NCI-H128 (cell line): Measurements from ENCODE around the gene EMP3.
"Not testable (repeated sequence)": the region's sequence is repeated elsewhere in the genome, so short reads cannot be mapped to it uniquely, and the experiment has no call there.

Experiments used
- DNase-seq: peaks from one replicate; lab custom pipeline; 2025; ENCODE audit not compliant: unreplicated experiment; lab: John Stamatoyannopoulos, UW

The EMP3 gene

GRCh38 chr19:48344892-48345291 lies 19.5 kb downstream of the EMP3 start:
- no peak for DNase-seq

- no peak for DNase-seq
Measured at GRCh38 chr19:48346191-48346590, 20.8 kb downstream of the EMP3 start.

GRCh38 chr19:48348045-48348444 lies 22.7 kb downstream of the EMP3 start:
- no peak for DNase-seq

- no peak for DNase-seq
Measured at GRCh38 chr19:48348737-48349136, 23.4 kb downstream of the EMP3 start.

GRCh38 chr19:48350856-48351255 lies 25.5 kb downstream of the EMP3 start:
- DNase-seq = no peak

- DNase-seq = no peak
Measured at GRCh38 chr19:48351341-48351752, 26.0 kb downstream of the EMP3 start.

- DNase-seq = no peak
Measured at GRCh38 chr19:48353677-48354076, 28.3 kb downstream of the EMP3 start.

- DNase-seq = no peak
Measured at GRCh38 chr19:48354332-48354992, 29.1 kb downstream of the EMP3 start.

GRCh38 chr19:48355365-48355954 lies 30.1 kb downstream of the EMP3 start:
- DNase-seq = no peak

- DNase-seq = no peak
Measured at GRCh38 chr19:48359123-48359522, 33.8 kb downstream of the EMP3 start.

GRCh38 chr19:48361912-48362311 lies 36.6 kb downstream of the EMP3 start:
- DNase-seq = no peak

GRCh38 chr19:48362716-48363499 lies 37.6 kb downstream of the EMP3 start:
- peak; percentile 91 for DNase-seq

GRCh38 chr19:48363500-48363809 lies 38.1 kb downstream of the EMP3 start:
- no peak for DNase-seq

GRCh38 chr19:48363810-48364597 lies 38.7 kb downstream of the EMP3 start, which contains the start of the genes SYNGR4 and TMEM143:
TSS of gene SYNGR4 (plus strand) at chr19:48364367. CDS start at chr19:48365843, 1,476 bp downstream.
TSS of gene TMEM143 (minus strand) at chr19:48363940. CDS start at chr19:48363920, 20 bp downstream.
- DNase-seq = peak; percentile 99

- DNase-seq = no peak
Measured at GRCh38 chr19:48364598-48365348, 39.4 kb downstream of the EMP3 start.

GRCh38 chr19:48365602-48366001 lies 40.2 kb downstream of the EMP3 start:
- DNase-seq = no peak

GRCh38 chr19:48367855-48368254 lies 42.5 kb downstream of the EMP3 start:
- no peak for DNase-seq

GRCh38 chr19:48368936-48369335 lies 43.6 kb downstream of the EMP3 start:
- DNase-seq = no peak

- no peak for DNase-seq
Measured at GRCh38 chr19:48370955-48371354, 45.6 kb downstream of the EMP3 start.

GRCh38 chr19:48371367-48371766 lies 46.0 kb downstream of the EMP3 start:
- no peak for DNase-seq

GRCh38 chr19:48371771-48372170 lies 46.4 kb downstream of the EMP3 start:
- DNase-seq = not testable (repeated sequence)
